GM10847 (cell line): ENCODE measurements around the gene FCF1.

Experiments
- POLR2A ChIP-seq: IDR thresholded peaks from 2 replicates; pipeline ENCODE4 v1.6.1; 2011; ENCODE audit not compliant: insufficient read length; ENCODE audit errors: extremely low read depth

Gene FCF1, protein sequence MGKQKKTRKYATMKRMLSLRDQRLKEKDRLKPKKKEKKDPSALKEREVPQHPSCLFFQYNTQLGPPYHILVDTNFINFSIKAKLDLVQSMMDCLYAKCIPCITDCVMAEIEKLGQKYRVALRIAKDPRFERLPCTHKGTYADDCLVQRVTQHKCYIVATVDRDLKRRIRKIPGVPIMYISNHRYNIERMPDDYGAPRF

DNA sequence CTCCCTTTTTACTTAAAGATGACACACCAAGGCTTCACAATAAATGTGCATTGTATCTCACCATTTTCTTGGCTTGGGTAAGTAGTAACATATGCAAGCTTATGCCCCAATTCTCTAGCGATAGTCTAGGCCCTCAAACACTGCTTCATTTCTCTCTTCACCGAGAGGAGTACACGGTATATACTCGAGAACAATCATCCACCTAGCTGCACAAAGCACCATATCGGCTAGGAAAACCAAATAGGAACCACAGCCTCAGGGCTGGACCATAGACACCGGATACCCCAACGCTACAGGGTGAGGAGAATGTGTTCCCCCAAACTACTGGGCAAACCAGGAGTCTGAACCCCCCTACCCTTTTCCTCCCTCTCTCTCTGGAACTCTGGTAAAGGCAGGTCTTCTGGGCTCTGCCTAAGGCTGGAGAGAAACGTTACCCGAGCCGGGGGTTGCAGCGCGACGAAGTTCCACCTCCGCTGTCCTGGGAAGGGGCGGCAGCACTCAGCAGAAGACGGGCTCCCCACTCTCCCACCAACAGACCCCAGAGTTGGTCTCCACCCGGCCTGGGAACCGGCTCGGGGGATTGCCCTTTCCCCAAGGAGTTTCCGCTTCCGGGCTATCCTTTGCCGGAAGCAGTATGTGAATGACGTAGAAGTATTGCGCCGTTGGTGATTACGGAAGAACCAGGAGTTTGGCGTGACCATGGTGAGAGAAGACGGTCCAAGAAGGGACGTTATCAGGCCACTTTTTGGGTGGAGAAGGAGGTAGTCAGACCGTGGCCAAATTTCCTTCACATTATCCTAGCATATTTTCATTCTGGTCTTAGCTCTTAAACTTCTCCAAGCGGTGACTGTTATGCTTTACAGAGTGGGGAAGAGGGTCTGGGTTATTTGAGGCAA, at the start of gene FCF1, which contains the start of gene AREL1:
Gene FCF1 (plus strand): TSS at position 646 of the 896 bp plus-strand sequence. CDS start 54 bp downstream, at position 700.
Gene AREL1 (minus strand): TSS at position 582 of the 896 bp plus-strand sequence. CDS start 27,465 bp downstream, outside the sequence.
- TF ChIP-seq POLR2A: peak; percentile 83

- no peak for TF ChIP-seq POLR2A
Measured at GRCh38 chr14:74663884-74664283, 49.1 kb upstream of the FCF1 start.

GRCh38 chr14:74664717-74665116, 48.2 kb upstream of the FCF1 start:
- TF ChIP-seq POLR2A: no peak

GRCh38 chr14:74667758-74668157, 45.2 kb upstream of the FCF1 start:
- TF ChIP-seq POLR2A: no peak

DNA sequence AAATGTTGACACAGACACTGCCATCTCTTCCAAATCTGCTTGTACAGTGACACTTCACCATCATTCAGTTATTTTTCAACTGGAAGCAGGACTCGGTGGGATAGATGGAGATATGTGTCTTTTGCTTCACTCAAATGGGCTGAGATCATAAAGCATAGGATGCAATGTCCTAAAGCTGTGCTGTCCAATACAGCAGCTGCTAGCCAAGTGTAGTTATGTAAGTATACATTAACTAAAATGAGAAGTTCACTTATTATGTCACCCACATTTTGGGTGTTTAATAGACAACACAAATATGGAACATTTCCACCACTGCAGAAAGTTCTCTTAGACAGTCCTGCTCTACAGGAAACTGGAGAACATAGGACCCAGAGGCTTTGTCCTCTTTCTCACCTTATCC, 43.7 kb upstream of the FCF1 start:
- no peak for TF ChIP-seq POLR2A

DNA sequence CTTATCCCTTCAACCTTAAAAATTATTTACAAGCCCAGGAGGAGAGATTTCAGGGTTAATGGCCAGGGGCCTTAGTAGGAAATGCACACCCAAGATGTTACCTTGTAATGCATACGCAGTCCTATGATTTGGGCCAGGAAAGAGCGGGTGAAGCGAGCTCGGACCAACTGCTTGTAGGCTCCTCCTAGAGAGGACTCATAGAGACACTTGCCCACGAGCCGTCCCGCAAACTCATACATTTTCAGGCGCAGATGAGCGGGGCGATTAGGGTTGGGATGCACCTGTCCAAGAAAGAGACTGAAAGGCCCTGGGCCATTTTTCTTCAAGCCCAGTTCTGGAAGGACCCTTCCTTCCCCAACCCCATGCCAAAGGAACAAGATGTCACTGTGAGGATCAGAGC, 43.1 kb upstream of the FCF1 start:
- no peak for TF ChIP-seq POLR2A

DNA sequence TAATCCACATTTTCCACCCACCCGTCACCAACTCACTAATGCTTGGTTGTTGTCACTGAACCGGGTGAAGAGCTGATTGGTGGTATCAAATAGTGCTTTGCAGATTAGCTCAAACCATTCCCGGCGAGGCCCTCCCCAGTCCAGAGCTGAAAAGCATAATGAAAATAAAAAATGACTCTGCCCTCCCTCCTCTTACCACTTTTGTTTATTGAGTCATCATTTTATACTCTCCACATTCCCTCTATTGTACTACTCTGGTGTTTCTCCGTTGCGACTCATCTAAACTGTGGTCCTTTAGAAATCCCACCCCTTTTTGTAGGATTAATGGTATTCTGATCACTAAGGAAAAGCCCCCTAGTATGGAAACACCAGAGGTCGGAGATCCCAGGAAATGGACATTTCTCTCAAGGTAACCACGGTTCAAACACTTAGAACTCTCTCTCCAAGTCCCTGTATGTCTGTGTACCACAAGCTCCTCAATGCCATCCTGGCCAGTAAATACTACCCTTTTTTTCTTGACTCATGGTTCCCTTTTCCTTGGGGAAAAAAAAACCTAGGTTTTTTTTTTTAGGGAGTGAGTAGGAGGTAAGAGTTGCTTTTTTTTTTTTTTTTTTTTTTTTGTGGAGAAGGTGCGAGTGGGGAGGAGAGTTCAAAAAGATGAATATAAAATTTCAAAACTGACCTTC, 42.1 kb upstream of the FCF1 start:
- no peak for TF ChIP-seq POLR2A

GRCh38 chr14:74671789-74672188, 41.2 kb upstream of the FCF1 start:
- TF ChIP-seq POLR2A: no peak

DNA sequence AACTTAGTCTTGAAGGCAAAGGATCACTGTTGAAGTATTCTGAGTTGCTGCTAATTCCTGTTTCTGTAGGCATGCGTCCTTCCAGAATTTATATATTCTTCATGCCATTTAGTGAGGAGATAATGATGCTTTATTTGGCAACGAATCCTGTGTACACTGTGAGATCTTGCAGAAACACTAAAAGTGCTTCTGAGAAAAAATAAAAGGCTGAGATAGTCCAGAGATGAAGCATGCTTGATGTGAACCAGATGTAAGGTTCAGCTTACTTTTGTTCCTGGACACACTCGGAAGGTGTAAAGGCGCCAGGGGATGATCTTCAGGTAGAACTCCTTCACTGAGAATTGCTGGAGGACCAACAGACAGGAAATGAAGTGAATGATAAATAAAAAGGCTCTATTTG, 39.2 kb upstream of the FCF1 start:
- TF ChIP-seq POLR2A: no peak

DNA sequence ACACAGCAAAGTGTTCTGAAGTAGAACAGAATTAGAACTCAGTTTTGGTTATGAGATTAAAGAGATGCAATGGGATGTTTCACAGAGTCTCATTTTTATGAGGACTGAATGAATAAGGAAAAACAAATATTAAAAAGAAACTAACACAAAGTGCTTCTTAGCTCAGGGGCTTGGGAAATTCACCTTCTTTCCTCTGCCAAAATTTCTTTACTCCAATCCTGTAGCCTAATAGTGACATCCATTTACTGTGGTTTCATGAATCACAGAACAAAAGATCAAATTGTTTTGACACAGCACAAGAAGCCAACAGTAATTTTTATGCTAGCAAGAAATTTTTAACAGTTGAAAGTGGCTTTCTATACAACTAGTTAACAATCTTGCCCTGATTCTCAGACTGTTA, 37.7 kb upstream of the FCF1 start:
- no peak for TF ChIP-seq POLR2A

- TF ChIP-seq POLR2A: no peak
Measured at GRCh38 chr14:74682169-74682952, 30.6 kb upstream of the FCF1 start.

DNA sequence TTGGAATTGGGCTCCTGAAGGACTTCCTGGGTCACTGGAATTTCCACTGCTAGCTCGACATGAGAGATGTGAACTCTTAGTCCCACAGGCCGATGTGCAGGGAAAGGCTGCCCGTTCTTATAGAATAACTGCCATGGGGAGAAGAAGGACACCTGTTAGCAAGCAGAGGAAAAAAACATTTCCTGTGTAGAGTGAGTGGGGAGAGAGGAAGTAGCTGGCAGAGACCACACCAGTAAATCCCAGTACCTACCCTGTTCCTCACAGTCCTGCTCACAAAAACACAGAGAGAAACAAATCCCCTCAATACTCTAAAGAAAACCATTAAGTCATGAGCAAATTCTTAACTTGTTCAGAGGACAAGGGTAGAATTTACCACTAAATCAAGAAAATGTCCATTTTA, 29.5 kb upstream of the FCF1 start:
- no peak for TF ChIP-seq POLR2A

DNA sequence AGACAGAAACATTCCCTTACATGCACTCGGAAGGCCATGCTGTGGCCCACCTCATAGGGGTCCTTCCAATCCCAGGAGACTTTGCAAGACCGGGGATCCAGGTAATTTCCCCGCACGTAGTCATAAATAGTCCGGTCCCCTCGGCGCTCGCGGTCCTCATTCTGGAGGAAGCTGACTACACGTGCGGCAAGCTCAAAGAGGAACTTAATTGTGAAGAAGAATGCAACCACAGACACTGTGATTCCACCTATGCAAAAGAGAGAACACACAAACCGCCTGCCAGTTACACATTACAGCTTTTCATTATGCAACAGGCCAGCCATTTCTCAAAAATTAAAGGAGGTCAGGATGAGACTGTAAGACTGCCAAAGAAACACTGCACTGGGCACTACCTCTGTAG, 28.5 kb upstream of the FCF1 start:
- no peak for TF ChIP-seq POLR2A

GRCh38 chr14:74685056-74685455, 27.9 kb upstream of the FCF1 start:
- no peak for TF ChIP-seq POLR2A

GRCh38 chr14:74685921-74686678, 26.8 kb upstream of the FCF1 start:
- no peak for TF ChIP-seq POLR2A

GRCh38 chr14:74691456-74691855, 21.5 kb upstream of the FCF1 start:
- no peak for TF ChIP-seq POLR2A
